ENCODE results near the gene TCHHL1.

TCHHL1 gene

DNA sequence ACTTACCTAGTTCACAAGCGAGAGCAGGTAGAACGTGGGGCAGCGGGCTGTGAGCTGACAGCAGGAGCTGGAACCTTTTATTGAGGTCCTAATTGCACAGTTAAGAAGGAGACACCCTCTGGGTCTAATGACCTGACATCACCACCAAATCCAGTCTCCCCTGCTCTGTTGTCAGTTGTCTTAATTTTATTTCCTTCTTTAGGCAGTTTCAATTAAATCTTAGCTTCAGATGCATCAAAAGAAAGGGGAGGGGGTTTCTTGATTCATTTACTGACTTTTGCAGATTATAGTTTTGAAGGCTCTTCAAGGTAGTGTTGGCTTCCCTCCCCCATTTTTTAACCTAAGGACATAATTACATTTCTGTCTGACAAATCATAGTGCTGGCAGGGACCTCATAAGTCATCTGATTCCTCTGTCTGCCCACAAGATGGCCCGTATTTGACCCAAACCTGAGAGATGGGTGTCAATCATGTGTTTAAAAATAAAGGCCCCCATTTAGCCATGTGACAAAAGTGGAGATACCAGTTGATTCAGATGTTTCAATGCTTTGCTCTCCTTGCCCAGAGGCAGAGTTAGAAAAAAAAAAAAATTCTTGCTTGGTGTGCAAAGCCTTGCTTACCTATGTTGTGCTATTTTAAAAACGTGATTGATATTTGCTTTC is at the start of gene TCHHL1:
Gene TCHHL1 (minus strand): TSS at position 51 of the 661 bp plus-strand sequence. CDS start 921 bp downstream, outside the sequence.
- DNase-seq = no peak

- no peak for DNase-seq
Measured at GRCh38 chr1:152137215-152137614, 48.4 kb upstream of the TCHHL1 start.

DNA sequence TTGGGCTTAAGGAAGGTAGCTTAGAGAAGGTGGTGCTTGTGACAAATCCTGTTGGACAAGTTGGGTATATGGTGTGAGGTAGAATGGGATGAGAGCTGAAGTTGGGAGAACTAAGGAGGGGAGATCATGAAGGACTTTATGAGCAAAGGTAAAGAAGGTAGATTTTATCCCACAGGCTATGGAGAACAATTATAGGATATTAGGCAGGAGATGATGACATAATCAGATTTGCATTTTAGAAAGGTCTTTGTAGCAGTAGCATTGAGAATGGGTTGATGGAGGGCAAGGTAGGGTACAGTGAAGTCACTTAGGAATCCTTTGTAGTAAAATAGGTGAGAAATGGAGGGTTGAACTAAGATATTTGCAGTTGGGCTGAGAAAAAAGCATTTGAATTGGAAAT is 41.3 kb upstream of the TCHHL1 start:
- no peak for DNase-seq

DNA sequence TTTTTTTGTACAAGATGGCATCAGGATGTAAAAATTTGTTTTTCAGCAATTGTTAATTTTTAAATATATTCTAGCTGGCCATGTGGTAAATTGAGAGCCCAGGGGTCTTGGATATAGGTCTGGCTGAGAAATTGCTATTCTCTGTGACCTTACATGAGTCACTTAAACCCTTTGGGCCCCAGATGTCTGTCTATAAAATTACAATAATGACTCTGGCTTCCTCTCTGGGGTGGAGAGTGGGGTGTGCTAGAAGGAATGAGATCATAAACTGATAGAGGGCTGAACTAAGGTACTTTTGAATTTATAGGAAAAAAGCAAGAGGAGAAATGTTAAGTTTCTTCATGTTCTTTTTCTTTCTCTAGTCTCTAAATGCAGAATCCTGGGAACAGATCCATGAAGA is 38.8 kb upstream of the TCHHL1 start:
- DNase-seq = no peak

GRCh38 chr1:152125834-152126443 is 37.1 kb upstream of the TCHHL1 start:
- no peak for DNase-seq

DNA sequence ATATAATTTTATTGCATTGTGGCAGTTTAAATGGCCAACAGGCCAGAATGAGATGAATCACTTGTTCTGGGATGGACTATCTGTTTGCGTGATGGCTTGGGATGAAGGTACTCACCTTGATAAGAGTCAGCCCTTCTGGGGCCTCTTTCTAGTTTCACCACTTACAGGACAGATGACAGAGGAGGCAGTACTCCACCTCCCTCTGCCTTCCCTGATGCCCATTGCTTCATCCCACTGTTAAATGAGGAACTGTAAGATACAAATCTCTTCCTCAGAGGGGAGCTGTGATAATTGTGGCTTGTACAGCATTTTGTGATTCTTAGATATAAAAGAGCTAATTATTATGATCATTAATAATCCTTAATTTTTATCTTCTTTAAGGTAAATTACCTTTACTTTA is 30.1 kb upstream of the TCHHL1 start:
- DNase-seq = no peak

DNA sequence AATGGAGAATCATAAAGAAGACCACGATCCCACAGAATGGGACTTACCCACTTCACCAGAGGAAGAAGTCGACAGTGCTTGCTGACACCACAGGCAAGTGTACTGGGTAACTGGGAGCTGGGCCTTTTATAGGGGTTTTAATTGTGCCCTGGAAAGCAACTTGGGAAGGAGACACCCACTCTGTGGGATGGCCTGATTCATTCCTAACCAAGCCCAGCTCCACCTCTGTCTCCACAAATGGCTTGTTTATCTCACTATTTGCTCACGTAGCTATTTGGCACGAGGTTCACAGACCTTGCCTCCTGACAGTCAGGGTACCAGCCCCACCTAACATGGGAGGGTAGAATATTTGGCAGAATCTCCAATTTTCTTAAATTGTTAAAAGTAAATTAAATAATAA is 26.5 kb upstream of the TCHHL1 start, which contains the start of gene TCHH:
Gene TCHH (minus strand): TSS at position 101 of the 400 bp plus-strand sequence. CDS start 1,364 bp downstream, outside the sequence.
- DNase-seq = no peak

DNA sequence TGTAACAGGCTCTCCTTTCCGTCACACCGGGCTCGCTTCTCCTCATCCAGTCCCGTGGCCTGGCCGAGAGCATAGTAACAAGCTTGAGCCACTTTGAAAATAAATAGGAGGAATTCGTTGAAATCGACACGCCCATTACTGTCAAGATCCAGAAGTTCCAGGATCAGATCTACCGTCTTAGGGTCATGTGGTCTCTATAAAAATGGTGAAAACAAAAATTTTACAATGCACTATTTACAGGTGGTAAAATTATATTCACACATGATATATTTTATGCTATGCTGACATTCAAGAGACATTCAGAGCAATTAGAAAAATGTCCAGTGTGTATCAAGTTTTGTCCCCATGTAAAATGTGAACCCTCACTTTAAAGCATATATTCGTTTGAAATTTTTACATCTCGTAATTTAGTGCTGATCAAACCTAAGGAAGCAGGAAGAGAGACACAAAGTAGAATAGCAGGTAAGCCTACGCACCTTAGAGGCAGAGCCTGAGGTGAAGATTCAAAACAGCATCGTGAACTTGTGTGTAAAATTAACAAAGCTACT is 24.1 kb upstream of the TCHHL1 start:
- DNase-seq = no peak

GRCh38 chr1:152112101-152112884 is 23.4 kb upstream of the TCHHL1 start:
- peak; percentile 42 for DNase-seq

DNA sequence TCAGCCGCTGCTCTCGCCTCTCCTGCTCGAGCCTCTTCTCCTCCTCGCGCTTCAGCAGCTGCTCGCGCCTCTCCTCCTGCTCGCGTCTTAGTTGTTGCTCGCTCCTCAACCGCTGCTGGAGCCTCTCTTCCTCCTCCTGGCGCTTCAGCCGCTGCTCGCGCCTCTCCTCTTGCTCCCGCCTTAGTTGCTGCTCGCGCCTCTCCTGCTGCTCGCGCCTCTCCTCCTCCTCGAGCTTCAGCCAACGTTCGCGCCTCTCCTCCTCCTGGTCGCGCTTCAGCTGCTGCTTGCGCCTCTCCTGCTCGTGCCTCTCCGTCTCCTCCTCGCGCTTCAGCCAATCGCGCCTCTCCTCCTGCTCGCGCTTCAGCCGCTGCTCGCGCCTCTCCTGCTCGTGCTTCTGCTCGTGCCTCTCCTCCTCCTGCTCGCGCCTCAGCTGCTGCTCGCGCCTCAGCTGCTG is 22.7 kb upstream of the TCHHL1 start:
- DNase-seq = peak; percentile 51

- peak; percentile 59 for DNase-seq
Measured at GRCh38 chr1:152110860-152111514, 22.1 kb upstream of the TCHHL1 start.

DNA sequence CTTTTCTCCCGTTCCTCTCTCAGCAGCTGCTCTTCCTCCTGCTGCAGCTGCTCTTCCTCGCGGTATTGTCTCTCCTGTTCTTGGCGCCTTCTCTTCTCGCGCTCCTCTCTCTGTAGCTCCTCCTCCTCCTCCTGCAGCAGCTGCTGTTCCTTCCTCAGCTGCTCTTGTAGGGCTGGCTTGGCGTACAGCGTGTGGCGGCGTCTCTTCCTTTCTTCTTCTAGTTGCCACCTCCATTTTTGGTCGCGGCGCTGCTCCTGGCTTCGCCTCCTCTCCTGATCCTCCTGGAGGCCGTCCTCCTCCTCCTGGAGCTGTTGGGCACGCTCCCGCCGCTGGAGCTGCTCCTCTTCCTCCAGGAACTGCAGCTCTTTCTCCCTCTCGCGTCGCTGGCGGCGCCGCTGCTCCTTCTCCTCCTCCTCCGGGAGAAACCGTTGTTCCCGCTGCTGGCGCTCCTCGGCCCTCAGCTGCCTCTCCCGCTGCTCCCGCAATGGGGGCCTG is 21.5 kb upstream of the TCHHL1 start:
- DNase-seq = peak; percentile 49

DNA sequence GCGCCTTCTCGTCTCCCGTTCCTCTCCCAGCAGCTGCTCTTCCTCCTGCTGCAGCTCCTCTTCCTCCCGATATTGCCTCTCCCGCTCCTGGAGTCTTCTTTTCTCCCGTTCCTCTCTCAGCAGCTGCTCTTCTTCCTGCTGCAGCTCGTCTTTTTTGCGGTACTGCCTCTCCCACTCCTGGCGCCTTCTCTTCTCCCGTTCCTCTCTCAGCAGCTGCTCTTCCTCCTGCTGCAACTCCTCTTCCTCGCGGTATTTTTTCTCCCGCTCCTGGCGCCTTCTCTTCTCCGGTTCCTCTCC is 21.1 kb upstream of the TCHHL1 start:
- no peak for DNase-seq

GRCh38 chr1:152109231-152109997 is 20.6 kb upstream of the TCHHL1 start:
- DNase-seq = no peak

GRCh38 chr1:152108882-152109222 is 20.0 kb upstream of the TCHHL1 start:
- no peak for DNase-seq

GRCh38 chr1:152107984-152108881 is 19.4 kb upstream of the TCHHL1 start:
- no peak for DNase-seq

DNA sequence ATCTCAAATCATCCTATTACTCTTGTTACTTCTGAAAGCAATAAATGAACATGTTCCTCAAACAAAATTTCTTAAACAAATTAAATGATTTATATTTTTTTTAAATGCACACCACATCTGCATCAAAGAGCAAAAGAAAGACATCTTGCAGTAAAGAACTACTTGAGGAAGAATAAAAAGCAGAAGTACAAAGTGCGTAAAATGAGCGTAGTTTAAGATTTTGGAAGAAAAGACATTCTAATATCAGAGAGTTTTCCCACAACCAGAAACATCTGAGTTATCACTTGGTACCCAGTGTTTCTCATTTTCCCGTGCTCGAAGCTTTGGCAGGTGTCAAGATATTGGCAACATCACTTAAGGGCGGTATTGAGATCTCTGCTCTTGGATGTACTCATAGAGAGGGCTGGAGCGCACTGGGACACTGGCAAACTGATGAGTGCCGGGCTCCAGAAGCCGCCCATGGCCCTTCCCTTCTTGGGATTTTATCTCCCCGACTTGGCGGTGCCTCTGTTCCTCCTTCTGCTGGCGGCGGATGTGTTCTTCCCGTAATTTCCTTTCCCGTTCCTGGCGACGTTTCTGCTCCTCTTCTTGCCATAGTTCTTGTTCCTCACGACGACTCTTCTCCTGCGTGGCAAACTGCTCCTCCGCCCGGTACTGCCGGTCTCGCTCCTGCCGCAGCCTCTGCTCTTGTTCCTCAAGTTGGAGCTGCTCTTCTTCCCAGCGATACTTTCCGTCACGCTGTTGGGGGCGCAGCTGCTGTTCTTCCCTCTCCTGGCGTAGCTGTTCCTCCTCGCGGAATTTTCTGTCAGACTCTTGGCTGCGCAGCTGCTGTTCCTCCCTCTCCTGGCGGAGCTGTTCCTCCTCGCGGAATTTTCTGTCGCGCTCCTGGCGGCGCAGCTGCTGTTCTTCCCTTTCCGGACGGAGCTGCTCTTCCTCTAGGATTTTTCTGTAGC is 18.4 kb upstream of the TCHHL1 start:
- no peak for DNase-seq

DNA sequence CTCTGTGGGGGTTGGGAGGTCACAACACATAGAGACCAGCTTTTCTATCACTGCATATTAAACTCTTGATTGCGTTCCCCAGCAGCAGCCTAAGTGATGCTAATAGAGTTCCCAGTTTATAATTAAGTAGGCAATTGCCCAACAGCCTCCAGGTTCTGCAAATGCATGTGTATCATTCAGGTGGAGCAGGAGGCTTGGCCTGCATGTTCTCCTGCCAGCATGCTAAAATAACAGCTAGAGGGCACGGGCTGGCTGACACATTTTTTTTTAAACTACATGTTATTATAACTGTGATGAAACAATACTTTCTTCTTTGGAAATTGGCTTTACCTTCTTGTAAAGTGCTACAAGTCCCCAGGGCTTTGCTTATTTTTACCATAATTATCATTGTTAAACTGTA is 16.0 kb upstream of the TCHHL1 start:
- DNase-seq = no peak

DNA sequence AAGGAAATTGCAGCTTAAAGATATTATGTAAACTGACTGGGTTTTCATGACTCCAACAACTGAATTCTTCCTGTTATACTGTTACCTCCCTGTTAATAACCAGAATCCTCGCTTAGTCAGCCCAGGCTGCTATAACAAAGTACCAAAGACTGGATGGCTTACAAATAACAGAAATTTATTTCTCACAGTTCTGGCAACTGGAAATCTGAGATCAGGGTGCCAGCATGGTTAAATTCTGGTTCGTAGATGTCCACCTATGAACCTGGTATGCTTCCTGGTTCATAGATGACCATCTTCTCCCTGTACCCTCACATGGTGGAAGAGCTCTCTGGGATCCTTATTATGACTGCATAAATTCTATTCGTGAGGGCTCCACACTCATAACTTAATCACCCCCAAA is 8.1 kb upstream of the TCHHL1 start:
- no peak for DNase-seq

DNA sequence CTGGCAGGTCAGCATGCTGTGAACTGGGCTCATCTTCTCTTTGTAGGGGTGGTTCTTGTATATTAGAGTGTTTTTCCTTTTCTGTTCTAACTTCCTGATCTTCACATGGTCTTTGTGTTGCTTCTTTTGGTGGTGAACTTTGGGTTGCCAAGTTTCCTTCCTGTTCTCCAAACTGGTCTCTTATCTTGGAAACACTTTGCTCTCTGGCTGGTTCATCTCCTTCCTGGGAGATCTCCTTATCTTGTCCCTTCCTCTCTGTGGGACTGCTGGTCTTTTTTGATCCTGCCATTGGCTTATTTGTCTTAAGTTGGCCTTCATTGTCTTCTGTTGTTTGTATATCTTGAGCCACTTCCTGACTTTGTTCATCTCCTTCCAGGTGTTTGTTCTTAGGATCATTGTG is 2.1 kb downstream of the TCHHL1 start:
- DNase-seq = no peak
